Measurements from ENCODE around the gene SLC11A2.

SLC11A2 gene

GRCh38 chr12:50936821-50937530 is 89.2 kb downstream of the SLC11A2 start:
- Histone ChIP-seq H2AFZ (ENCODE audit: low read depth, low read length) (no peak overlapping the region), H3K9me3 (ENCODE audit: insufficient read depth, low read length) (peaks cover 4% of the 10 kb centered on the region; the same call in 1 of the 2 replicates), H3K4me2 (ENCODE audit: low read length) (no peak overlapping the region), H3K4me3 (ENCODE audit: low read length) (no peak overlapping the region), H3K27ac (ENCODE audit: low read length) (no peak overlapping the region), H3K27me3 (ENCODE audit: low read depth, low read length) (no peaks in the 10 kb centered on the region), H4K20me1 (ENCODE audit: insufficient read depth, low read length) (no peaks in the 10 kb centered on the region), H3K79me2 (ENCODE audit: low read length) (no peaks in the 10 kb centered on the region), H3K4me1 (ENCODE audit: low read length) (no peaks in the 10 kb centered on the region), H3K9ac (ENCODE audit: low read length) (no peak overlapping the region), H3K36me3 (replicated peaks; ENCODE audit: low read depth, low read length) (peaks cover 15% of the 10 kb centered on the region)
- TF ChIP-seq EZH2phosphoT487 (IDR thresholded peaks at IDR 0.05; ENCODE audit: low read depth) (no peak), CTCF (IDR thresholded peaks at IDR 0.05; ENCODE audit: low read depth, low read length) (no peak)

GRCh38 chr12:50934981-50935807 is 91.0 kb downstream of the SLC11A2 start:
- no peak overlapping the region for H2AFZ ChIP-seq (ENCODE audit: low read depth, low read length)
- no peak overlapping the region for H3K4me3 ChIP-seq (ENCODE audit: low read length)

GRCh38 chr12:50934371-50934851 is 91.8 kb downstream of the SLC11A2 start:
- no peak overlapping the region for H2AFZ ChIP-seq (ENCODE audit: low read depth, low read length)
- no peak overlapping the region for H3K4me2 ChIP-seq (ENCODE audit: low read length)
- TF ChIP-seq EZH2phosphoT487 (IDR thresholded peaks at IDR 0.05; ENCODE audit: low read depth) = no peak
- TF ChIP-seq CTCF (IDR thresholded peaks at IDR 0.05; ENCODE audit: low read depth, low read length) = no peak
- H3K4me1 ChIP-seq (ENCODE audit: low read length) = no peaks in the 10 kb centered on the region
- H4K20me1 ChIP-seq (ENCODE audit: insufficient read depth, low read length) = no peaks in the 10 kb centered on the region
- H3K27me3 ChIP-seq (ENCODE audit: low read depth, low read length) = no peaks in the 10 kb centered on the region
- H3K9ac ChIP-seq (ENCODE audit: low read length) = no peak overlapping the region
- no peak overlapping the region for H3K27ac ChIP-seq (ENCODE audit: low read length)
- peaks cover 15% of the 10 kb centered on the region for H3K36me3 ChIP-seq (replicated peaks; ENCODE audit: low read depth, low read length)
- no peaks in the 10 kb centered on the region for H3K79me2 ChIP-seq (ENCODE audit: low read length)
- no peak overlapping the region for H3K4me3 ChIP-seq (ENCODE audit: low read length)
- H3K9me3 ChIP-seq (ENCODE audit: insufficient read depth, low read length) = peaks cover 4% of the 10 kb centered on the region; the same call in 1 of the 2 replicates

More at GRCh38 chr12:50934981-50935807, 91.0 kb downstream of the SLC11A2 start:
- no peaks in the 10 kb centered on the region for H3K4me1 ChIP-seq (ENCODE audit: low read length)
- no peak overlapping the region for H3K4me2 ChIP-seq (ENCODE audit: low read length)
- H4K20me1 ChIP-seq (ENCODE audit: insufficient read depth, low read length) = no peaks in the 10 kb centered on the region
- H3K27me3 ChIP-seq (ENCODE audit: low read depth, low read length) = no peaks in the 10 kb centered on the region
- H3K36me3 ChIP-seq (replicated peaks; ENCODE audit: low read depth, low read length) = peaks cover 15% of the 10 kb centered on the region
- no peak for TF ChIP-seq EZH2phosphoT487 (IDR thresholded peaks at IDR 0.05; ENCODE audit: low read depth)
- TF ChIP-seq CTCF (IDR thresholded peaks at IDR 0.05; ENCODE audit: low read depth, low read length) = no peak
- H3K9me3 ChIP-seq (ENCODE audit: insufficient read depth, low read length) = peaks cover 4% of the 10 kb centered on the region; the same call in 1 of the 2 replicates
- no peaks in the 10 kb centered on the region for H3K79me2 ChIP-seq (ENCODE audit: low read length)
- no peak overlapping the region for H3K27ac ChIP-seq (ENCODE audit: low read length)
- no peak overlapping the region for H3K9ac ChIP-seq (ENCODE audit: low read length)

Data from OCI-LY3 (cell line).